Left cardiac atrium (tissue), 4 donors: ENCODE measurements around the gene JAK2. TPM values are rescaled to one million over a fixed set of nuclear protein-coding genes. Genes with fewer than 3 reads are reported as not detected.

Source experiments
- ATAC-seq, 2 donors: fragments of 200-7000 bp; cut with Tn5 transposase; one replicate each; pipeline ENCODE4 v1.9.1; 2020; ENCODE audit warnings: mild to moderate bottlenecking in 2 of 2, moderate library complexity in 2 of 2
- DNase-seq: peaks from one replicate; pipeline ENCODE4 v3.0.0-alpha.2; 2020
- intact Hi-C, 2 donors: fragments of 100-400 bp; cut with DNase I; formaldehyde crosslinking; loops; one replicate each; pipeline versions ENCODE4 v1.14.1 to v1.15.1; 2022 to 2023
- total RNA-seq, 2 donors: library from RNA; stranded (reverse); fragmentation: NEBNext Ultra II Directional; extraction: Animal tissue kit (Norgen Biotek cat#: 25700); gene quantifications; one replicate each; pipeline ENCODE4 v1.2.1, GENCODE V29; 2021
- donor health status: DM: no; HTN: yes; CAD: no.
- donor health status: DM: no; HTN: yes; CAD: no; lungs with severe emphysema.
- donor health status: DM: yes; HTN: yes; CAD: no.
- donor health status: Dilated cardiomyopathy.

The JAK2 gene
- total RNA-seq, 2 donors from 2014 or later = 11.4 to 11.8 TPM

DNA sequence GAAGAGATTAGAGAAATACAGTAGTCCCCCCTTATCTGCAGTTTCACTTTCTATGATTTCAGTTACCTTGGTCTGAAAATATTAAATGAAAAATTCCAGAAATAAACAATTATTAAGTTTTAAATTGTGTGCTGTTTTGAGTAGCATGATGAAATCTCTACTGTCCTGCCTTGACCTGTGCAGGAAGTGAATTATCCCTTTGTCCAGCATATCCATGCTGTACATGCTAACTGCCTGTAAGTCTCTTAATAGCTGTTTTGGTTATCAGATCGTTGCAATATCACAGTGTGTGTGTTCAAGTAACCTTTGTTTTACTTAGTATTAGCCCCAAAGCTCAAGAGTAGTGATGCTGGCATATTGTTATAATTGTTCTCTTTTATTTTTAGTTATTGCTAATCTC is 11.2 kb upstream of the JAK2 start:
- ATAC-seq (no peak), DNase-seq (no peak)
- intact Hi-C loops = no loop called here

DNA sequence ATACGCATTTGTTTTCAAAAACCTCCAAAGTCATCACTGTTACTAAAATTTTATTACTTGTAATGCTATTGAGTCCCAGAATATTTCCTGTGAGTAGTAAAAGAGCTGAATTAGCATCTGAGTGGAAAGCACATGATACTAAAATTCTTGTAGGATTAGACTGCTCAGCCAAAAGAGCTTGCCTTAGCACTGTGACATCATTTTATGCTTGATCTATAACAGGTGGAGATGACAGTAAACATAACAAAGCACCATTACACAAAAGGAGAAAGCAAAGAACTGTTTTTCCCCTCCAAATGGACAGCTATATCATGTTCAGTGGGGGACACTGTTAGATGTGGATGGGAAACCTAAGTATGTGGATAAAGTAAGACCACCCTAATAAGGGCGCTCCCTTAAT is 5.8 kb upstream of the JAK2 start:
- DNase-seq (no peak), ATAC-seq (no peak)
- intact Hi-C loops = no loop called here

DNA sequence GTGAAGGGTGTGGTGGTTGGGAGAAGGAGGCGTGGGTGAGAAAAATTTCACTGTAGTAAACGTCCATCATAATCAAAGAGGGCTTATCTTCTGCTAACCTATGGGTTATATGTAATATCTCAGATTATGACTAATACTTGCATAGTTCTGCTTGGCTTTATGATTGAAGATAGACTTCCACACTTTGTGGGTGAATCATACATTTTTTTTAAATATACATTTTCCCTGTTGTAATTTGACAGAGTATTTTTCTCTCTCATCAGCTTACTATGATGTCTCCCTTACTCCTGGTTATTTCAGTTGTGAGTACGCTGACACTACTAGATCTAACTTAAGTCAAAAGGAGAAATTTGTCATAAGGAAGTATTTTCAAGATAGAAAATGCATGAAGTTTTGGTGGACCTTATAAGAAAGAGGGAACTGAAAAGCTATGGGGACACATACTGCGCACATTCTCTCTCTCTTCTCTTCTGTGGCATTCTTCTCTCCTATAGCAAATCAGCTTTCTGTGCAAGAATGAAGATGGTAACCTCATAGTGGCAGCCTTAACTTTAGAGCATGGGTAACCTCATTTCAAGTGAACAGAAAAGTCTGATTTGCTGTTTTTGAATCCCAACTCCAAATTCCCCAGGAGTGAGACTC is 4.9 kb upstream of the JAK2 start:
- DNase-seq = no peak
- ATAC-seq = no peak
- intact Hi-C loops = loop anchor here in 1 of 2 donors (10.0 kb wide), 1 partner anchor 185 kb away; the partner anchor contains the start of gene RCL1

DNA sequence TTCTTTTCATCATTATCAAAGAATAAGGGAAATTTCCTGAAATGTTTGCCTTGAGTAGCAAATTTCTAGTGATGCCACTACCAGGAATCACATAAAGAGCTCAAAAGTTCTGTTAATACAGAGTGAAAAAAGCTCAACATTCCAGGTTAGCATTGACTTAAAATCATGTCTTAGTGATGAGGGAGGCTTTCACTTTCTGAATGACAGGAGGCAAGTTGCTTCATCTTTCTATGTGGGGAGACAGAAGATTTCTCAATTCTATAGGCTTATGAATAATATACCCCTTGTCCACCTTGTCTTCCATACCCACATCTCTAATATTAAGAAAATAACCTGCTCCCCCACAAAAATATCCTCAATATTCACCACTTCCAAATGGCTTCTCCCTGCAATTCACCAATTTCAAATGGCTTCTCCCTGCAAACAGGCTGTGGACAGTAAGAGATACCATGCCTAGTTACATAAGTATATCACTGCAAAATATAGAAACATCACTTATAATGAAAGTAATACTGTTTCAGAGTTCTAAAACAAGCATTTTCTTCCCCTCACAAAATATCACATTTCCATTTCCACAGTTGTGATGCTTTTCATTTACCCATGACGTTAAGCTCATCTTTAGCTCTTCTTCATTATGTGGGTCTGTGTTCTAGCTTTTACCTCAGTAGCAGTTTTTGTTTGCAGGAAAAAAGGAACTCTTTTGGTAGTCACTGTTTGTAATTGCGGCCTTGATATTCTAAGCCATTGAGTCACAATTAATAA is 2.2 kb upstream of the JAK2 start:
- ATAC-seq (no peak), DNase-seq (no peak)
- intact Hi-C loops = loop anchor here in 1 of 2 donors (10.0 kb wide), 1 partner anchor 188 kb away; the partner anchor contains the start of gene RCL1

DNA sequence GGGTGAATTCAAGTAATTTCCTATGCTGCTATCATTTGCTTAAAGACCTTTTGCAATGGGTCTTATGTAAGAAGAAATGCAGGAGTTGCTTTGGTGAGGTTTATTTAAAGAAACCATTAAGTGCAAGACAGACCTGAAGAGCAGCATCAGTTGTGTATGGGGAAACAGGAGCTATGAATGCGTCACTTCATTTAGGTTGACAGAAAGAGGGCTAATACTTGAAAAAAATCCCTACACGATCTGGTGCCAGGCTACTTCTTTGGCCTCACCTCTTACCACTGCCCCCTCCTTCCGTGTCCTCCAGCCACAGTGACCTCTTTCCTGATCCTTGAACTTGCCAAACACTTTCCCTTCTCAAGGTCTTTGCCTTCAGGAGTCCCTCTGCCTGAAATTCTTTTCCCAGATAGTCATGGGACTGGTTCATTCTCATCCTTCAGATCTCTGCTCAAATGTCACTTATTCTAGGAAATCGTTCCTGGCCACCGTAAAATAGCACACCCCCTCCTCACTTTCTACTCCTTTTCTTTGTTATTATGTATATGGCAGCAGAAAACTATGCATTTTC is 1.4 kb upstream of the JAK2 start:
- no peak for DNase-seq
- intact Hi-C loops = loop anchor here in 1 of 2 donors (10.0 kb wide), 1 partner anchor 189 kb away; the partner anchor contains the start of gene RCL1
- ATAC-seq = no peak

DNA sequence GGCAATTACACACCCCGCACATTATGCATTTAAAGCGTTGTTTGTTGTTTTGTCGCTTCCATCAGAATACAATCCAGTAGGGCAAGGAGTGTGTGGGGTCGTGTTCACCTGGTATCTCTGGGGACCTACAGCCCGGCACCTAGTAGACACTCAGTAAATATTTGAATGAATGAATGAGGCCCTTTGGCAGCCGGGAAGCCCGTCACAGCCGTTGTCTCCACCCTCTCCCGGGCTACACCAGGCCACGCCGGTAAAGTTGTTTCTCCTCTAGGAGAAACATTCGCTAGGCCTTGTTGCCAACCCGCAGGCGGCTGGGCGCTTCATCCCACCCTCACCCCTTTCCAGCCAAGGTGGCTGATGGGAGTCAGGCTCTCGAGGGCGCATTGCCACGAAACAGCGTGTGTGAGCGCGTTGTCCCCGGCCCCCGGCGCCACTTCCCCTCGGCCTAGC is 876 bp upstream of the JAK2 start:
- intact Hi-C loops = loop anchor here in 1 of 2 donors (10.0 kb wide), 1 partner anchor 189 kb away; the partner anchor contains the start of gene RCL1
- DNase-seq (no peak), ATAC-seq (peak; percentile 16 to 43)

DNA sequence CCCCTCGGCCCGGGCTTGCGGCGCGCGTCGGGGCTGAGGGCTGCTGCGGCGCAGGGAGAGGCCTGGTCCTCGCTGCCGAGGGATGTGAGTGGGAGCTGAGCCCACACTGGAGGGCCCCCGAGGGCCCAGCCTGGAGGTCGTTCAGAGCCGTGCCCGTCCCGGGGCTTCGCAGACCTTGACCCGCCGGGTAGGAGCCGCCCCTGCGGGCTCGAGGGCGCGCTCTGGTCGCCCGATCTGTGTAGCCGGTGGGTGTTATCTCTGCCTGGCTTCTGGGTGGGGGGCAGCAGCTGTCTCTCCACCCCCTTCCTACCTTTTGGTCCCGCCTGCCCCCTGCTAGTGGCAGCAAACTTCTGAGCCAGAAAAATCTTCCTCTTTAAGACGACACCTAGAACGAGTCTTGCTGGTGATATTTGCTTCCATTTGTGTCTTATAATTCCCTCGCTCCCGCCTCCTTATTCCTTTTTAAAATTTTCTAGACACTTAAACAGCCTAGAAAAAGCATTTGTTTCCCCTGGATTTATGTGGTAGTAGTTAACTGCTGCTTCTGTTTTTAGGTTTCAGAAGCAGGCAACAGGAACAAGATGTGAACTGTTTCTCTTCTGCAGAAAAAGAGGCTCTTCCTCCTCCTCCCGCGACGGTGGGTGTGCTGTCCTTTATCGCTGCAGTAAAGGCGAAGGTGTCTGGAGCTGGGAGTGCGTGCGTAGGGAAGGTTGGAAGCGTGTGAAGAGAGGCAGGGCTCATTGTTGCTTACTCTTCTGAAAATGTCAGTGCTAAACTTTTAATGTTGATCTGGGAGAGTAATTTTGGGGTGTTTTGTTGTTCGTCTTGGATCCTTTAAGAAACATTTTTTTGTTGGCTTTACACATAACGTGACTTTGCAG is 554 bp downstream of the JAK2 start:
- intact Hi-C loops = loop anchor here (5.0 to 10.0 kb wide), 3 partner anchors 191 to 243 kb away; partner anchors contain the start of genes AK3 (in 1 of the 2) and RCL1 (in 1 of the 2)
- peak in 1 of 2 donors; percentile 23 for ATAC-seq
- DNase-seq = peak; percentile 26

DNA sequence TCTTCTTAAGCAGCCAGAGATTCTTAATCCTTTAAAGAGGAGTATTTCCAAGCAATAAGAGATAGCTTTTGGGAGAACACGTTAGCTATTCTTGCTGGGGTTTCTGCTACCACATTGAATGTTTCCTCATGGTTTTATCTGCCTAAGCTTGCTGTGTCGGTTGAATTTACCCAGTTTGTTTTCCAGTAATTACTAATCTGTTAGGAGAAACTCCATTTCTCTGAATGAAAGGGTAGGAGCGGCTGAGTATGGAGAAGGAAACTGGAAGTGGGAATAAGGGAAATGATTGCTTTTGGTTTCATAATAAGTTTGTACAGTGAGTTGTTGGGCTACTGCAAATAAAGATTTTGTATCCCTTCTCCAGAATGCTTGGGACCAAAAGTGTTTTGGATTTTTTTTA is 1.2 kb downstream of the JAK2 start:
- intact Hi-C loops = loop anchor here (5.0 to 10.0 kb wide), 3 partner anchors 191 to 244 kb away; partner anchors contain the start of genes AK3 (in 1 of the 2) and RCL1 (in 1 of the 2)
- DNase-seq (no peak), ATAC-seq (no peak)

DNA sequence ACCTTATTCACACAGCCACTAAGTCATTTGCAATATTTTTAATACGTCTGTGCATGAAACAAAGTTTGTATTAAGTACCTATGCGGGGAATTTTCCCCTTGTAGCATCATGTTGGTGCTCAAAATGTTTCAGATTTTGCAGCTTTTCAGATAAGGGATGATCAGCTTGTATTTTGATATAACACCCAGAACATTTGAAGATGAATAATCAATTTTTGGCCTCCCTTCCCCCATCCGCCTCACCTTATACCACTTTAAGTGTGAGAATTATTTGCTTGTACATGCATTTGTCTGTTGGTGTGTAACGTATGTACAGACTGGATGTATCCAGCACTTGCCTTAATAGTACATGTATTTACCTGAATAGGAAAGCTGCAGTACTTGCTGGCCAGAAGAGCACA is 1.7 kb downstream of the JAK2 start:
- DNase-seq (no peak), ATAC-seq (no peak)
- intact Hi-C loops = loop anchor here (5.0 to 10.0 kb wide), 3 partner anchors 192 to 244 kb away; partner anchors contain the start of genes AK3 (in 1 of the 2) and RCL1 (in 1 of the 2)

DNA sequence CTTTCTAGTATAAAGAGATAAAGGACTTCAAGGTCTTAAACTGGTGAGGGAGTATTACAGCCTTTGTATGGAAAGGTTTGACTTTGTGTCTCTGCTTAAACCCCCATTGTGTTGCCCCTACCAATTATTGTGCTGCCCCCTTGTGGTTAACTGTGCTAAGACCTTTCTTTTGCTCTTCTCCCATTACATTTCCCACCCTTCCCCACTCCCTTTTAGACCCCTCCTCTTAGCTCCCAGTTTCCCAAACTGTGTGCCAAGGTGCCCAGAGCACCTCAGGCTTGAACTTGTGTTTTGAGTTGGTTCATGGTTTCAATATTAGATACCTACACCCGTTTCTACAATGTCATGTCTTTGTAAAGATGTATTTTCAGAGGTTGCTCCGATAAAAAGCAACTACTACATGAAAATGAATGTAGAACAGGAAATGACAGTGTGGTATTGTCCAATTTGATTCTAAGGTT is 2.9 kb downstream of the JAK2 start:
- ATAC-seq (no peak), DNase-seq (no peak)
- intact Hi-C loops = loop anchor here (5.0 to 10.0 kb wide), 3 partner anchors 193 to 246 kb away; partner anchors contain the start of genes AK3 (in 1 of the 2) and RCL1 (in 1 of the 2)

DNA sequence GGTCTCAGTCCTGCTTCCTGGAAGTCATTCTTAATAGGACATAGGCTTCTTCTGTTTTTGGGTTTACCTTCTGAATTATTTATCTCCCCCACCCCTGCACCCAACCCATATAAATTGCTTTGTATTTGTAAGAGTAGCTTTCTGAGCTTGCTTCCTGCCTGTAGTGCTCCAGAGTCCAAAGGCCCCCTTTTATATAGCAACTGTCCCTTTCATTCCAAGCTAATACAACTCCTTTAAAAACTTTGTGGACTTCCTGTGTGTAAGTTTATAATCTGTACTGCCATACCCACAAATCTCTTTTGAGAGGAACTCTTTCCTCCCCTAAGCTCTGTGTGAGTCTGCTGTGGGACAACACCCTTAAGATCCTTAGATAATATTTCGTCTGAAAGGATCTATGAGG is 7.8 kb downstream of the JAK2 start:
- no peak for ATAC-seq
- intact Hi-C loops = no loop called here
- DNase-seq = no peak

DNA sequence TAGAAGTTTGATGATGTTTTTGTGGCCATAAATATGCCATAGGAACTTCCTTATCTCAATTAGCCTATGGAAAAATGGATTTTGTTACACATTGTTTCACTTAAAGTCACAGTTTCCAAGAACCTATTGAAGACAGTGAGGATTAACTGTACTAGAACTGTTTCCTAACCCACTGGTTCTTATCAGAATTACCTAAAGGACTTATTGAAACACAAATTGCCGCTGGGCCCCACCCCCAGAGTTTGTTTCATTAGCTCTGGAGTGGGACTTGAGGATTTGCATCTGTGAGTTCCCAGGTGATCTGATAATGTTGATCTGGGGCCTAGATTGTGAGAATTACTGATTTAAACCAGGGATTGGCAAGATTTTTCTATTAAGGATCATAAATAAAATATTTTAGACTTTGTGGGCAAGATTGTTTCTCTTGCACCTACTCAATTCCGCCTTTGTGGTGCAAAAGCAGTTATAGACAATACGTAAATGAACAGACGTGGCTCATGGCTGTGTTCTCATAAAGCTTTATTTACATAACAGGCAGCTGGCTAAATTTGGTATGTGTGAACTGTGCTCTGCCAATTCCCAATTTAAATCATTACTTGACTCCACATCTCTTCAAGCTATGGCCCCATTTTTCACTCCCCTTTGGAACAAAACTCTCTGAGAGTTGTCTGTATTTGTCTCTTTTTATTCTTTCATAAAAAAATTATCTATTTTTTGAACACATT is 9.3 kb downstream of the JAK2 start:
- intact Hi-C loops = no loop called here
- DNase-seq (no peak), ATAC-seq (no peak)

DNA sequence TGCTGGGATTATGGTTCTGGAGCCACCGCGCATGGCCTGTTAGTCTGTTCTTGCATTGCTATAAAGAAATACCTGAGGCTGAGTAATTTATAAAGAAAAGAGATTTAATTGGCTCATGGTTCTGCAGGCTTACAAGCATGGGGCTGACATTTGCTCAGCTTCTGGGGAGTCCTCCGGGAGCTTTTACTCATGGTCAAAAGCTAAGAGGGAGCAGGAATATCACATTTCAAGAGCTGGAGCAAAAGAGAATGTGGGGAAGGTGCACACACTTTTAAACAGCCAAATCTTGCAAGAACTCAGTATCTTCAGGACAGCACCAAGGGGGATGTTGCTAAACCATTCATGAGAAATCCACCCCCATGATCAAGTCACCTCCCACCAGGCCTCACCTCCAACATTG is 12.1 kb downstream of the JAK2 start:
- no peak for ATAC-seq
- DNase-seq = no peak
- intact Hi-C loops = no loop called here

DNA sequence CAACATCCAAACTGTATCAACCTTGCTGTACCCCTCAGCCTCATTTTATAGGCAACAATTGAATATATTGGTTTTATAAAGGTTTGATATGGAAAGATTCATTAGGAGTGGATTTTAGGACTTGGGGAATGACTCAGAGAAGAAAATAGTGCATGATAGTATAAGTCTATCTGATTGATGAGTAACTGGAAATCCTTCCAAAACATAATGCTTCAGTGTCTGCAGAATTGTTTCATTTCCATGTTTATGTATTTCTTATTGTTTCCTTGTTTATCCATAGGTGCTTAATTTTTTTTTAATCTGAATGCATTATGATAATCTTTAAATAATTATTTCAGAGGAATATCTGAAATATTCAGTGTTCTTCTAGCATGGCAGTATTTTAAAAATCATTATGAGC is 12.6 kb downstream of the JAK2 start:
- DNase-seq (no peak), ATAC-seq (no peak)
- intact Hi-C loops = no loop called here

DNA sequence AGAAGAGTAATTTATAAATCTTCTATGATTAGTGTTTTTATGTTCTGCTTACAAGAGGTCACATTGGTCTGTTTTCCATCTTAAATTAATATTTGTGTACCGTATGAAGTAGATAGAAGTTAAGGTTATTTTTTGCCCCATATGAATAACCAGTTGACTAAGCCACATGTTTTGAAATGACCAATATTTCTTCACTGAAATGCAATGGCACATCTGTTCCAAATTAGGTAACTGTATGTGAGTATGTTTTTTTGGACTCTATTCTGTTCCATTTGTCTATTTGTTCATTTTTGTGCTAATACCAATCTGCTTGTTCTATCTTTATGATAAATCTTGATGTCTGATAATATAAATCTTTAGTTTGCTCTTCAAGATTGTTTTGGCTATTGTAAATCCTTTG is 17.7 kb downstream of the JAK2 start:
- intact Hi-C loops = no loop called here
- ATAC-seq (no peak), DNase-seq (no peak)

DNA sequence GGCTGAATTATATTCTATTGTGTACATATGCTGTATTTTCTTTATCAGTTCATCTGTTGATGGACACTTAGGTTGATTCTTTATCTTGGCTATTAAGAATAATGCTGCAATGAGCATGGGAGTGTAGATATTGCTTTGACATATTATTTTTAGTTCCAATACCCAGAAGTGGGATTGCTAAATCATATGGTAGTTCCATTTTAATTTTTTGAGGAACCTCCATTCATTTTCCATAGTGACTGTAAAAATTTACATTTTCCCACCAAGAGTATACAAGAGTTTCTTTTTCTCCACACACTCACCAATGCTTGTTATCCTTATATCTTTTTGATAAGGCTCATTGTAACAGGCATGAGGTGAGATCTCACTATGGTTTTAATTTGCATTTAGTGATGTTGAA is 19.4 kb downstream of the JAK2 start:
- ATAC-seq (no peak), DNase-seq (no peak)
- intact Hi-C loops = no loop called here

DNA sequence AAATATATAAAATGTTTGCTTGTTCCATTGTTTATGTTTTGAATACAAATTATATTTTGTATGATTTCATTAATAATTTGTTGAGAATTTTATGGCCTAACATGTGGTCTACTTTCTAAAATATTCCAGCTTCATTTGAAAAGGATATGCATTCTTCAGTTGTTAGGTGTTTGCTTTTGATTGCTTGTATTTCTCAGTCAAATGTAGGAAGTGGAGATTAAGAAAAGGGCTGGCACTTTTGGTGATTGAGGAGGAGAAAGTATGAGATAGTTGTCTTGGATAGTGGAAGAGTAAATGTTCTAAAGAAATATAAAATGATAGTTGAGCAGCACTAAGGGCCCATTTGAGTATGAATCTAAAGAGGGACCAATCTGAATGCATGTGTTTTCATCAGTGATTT is 23.1 kb downstream of the JAK2 start:
- ATAC-seq = no peak
- no peak for DNase-seq
- intact Hi-C loops = no loop called here

DNA sequence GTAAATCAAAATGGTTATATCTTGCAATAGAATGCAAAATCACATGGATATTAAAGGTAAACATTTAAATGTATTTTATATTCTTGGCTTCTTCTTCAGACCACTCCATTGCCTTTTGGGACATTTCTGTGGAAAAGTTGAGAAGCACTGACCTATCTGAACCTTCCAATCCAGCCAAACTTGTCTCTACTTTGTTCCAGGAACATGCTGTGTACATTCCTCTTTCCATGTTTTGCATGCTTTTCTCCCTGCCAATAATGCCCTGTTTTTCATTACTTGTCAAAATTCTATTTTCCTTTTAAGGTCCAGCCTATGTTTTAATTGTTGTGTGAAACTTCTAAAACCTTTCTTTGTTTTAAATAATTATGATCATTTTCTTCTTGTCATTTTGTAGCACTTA is 28.3 kb downstream of the JAK2 start:
- intact Hi-C loops = no loop called here
- peak in 1 of 2 donors; percentile 65 for ATAC-seq
- no peak for DNase-seq
